Smooth muscle cell (in vitro differentiated cells): ENCODE measurements around the gene PRRT1B. TPM values are rescaled to one million over a fixed set of nuclear protein-coding genes. Genes with fewer than 3 reads are reported as not detected.

Experiments used
- DNase-seq: peaks from one replicate; lab custom pipeline; 2025; ENCODE audit not compliant: unreplicated experiment; lab: John Stamatoyannopoulos, UW
- H2AFZ ChIP-seq: fragments of 200-600 bp; sonication (generic); 2 replicates; pipeline ENCODE4 v1.6.0; 2016; ENCODE audit warnings: antibody characterized with exemption, low read depth, mild to moderate bottlenecking
- H3F3A ChIP-seq: fragments of 200-600 bp; sonication (generic); 2 replicates; pipeline ENCODE4 v1.6.0; 2017; ENCODE audit warnings: antibody characterized with exemption, low read depth
- H3K27ac ChIP-seq: fragments of 200-600 bp; sonication (generic); 2 replicates; pipeline ENCODE4 v1.5.1; 2016; ENCODE audit warnings: low read depth, mild to moderate bottlenecking
- H3K27me3 ChIP-seq: fragments of 200-600 bp; sonication (generic); 2 replicates; pipeline ENCODE4 v1.6.1; 2016; ENCODE audit warnings: low read depth, mild to moderate bottlenecking
- H3K36me3 ChIP-seq: fragments of 200-600 bp; sonication (generic); 2 replicates; pipeline ENCODE4 v1.5.1; 2016; ENCODE audit warnings: low read depth
- H3K4me1 ChIP-seq: fragments of 200-600 bp; sonication (generic); 2 replicates; pipeline ENCODE4 v1.5.1; 2016; ENCODE audit warnings: low read depth
- H3K4me2 ChIP-seq: fragments of 200-600 bp; sonication (generic); 2 replicates; pipeline ENCODE4 v1.6.0; 2016; ENCODE audit warnings: mild to moderate bottlenecking
- H3K4me3 ChIP-seq: fragments of 200-600 bp; sonication (generic); 2 replicates; pipeline ENCODE4 v1.5.1; 2016; ENCODE audit warnings: mild to moderate bottlenecking
- H3K79me2 ChIP-seq: fragments of 200-600 bp; sonication (generic); 2 replicates; pipeline ENCODE4 v1.6.0; 2016; ENCODE audit warnings: low read depth, mild to moderate bottlenecking
- H3K9ac ChIP-seq: fragments of 200-600 bp; sonication (generic); 2 replicates; pipeline ENCODE4 v1.6.0; 2016; ENCODE audit warnings: low read depth
- H3K9me3 ChIP-seq: fragments of 200-600 bp; sonication (generic); replicated peaks from 2 replicates; pipeline ENCODE4 v1.5.1; 2016; ENCODE audit warnings: low read depth
- H4K20me1 ChIP-seq: fragments of 200-600 bp; sonication (generic); 2 replicates; pipeline ENCODE4 v1.6.0; 2016; ENCODE audit warnings: low read depth
- WGBS: methylation state at CpG from one replicate; pipeline ENCODE4 v1.1.7; 2016; ENCODE audit warnings: low lambda C conversion rate; 5-methylcytosine and 5-hydroxymethylcytosine counted together
- polyA plus RNA-seq: library from polyadenylated mRNA; unstranded; fragments of >200 nt; fragmentation: Nextera tagmentation; extraction: Ambion mirVana; gene quantifications from 2 replicates; pipeline ENCODE4 v1.2.1, GENCODE V29; 2016
- total RNA-seq: library from RNA; depleted of rRNA; stranded (reverse); fragments of >200 nt; gene quantifications from 2 replicates; pipeline ENCODE4 v1.2.3, GENCODE V29; 2014
- TF ChIP-seq, protein P1 (sequence below): fragments of 200-600 bp; sonication (generic); IDR thresholded peaks from 2 replicates; pipeline ENCODE4 v1.5.1; 2017; ENCODE audit warnings: borderline replicate concordance, mild to moderate bottlenecking, antibody characterized with exemption; ENCODE audit not compliant: insufficient read depth, poor library complexity, severe bottlenecking

PRRT1B gene
- total and polyA plus RNA-seq, 2 experiments from 2014 or later = not detected

DNA sequence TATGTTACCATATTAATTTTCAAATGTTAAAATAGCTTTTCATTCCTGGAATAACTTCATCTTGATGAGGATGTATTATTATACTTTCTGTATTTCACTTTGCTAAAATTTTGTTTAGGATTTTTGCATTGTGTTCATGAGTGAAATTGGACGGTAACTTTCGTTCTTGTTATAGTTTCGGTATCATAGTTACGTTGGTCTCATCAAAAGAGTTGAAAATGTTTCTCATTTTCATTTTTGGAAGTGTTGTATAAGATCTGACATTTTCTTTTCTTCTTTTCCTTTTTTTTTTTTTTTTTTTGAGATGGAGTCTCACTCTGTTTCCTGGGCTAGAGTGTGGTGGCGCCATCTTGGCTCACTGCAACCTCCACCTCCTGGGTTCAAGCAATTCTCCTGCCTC is 20.0 kb downstream of the PRRT1B start:
- H3K9ac ChIP-seq = no peak overlapping the region
- no peak overlapping the region for H3K4me2 ChIP-seq
- H3K27ac ChIP-seq = no peak overlapping the region
- no peaks in the 10 kb centered on the region for H3K79me2 ChIP-seq
- no peak overlapping the region for H3K4me3 ChIP-seq
- DNase-seq = no peak
- no peaks in the 10 kb centered on the region for H3K4me1 ChIP-seq
- no peaks in the 10 kb centered on the region for H4K20me1 ChIP-seq
- no peaks in the 10 kb centered on the region for H3K27me3 ChIP-seq
- no peaks in the 10 kb centered on the region for H3K9me3 ChIP-seq
- TF ChIP-seq, protein P1, sequence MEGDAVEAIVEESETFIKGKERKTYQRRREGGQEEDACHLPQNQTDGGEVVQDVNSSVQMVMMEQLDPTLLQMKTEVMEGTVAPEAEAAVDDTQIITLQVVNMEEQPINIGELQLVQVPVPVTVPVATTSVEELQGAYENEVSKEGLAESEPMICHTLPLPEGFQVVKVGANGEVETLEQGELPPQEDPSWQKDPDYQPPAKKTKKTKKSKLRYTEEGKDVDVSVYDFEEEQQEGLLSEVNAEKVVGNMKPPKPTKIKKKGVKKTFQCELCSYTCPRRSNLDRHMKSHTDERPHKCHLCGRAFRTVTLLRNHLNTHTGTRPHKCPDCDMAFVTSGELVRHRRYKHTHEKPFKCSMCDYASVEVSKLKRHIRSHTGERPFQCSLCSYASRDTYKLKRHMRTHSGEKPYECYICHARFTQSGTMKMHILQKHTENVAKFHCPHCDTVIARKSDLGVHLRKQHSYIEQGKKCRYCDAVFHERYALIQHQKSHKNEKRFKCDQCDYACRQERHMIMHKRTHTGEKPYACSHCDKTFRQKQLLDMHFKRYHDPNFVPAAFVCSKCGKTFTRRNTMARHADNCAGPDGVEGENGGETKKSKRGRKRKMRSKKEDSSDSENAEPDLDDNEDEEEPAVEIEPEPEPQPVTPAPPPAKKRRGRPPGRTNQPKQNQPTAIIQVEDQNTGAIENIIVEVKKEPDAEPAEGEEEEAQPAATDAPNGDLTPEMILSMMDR = no peak
- WGBS = 88% methylated on average over 5 of the region's 5 CpGs
- H3F3A ChIP-seq = no peaks in the 10 kb centered on the region
- no peaks in the 10 kb centered on the region for H3K36me3 ChIP-seq
- H2AFZ ChIP-seq = no peak overlapping the region

DNA sequence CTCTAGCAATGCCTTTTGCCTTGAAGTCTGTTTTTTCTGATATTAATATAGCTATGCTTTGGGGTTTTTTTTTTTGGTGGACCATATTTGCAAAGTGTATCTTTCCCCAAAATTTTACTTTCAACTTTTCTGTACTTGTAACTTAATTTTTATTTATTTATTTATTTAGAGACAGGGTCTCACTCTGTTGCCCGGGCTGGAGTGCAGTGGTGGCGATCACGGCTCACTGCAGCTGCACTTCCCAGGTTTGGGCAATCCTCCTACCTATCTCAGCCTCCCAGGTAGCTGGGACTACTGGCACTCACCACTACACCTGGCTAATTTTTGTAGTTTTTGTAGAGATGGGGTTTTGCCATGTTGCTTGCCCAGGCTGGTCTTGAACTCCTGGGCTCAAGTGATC is 20.8 kb downstream of the PRRT1B start:
- Histone ChIP-seq H3K27me3 (no peaks in the 10 kb centered on the region), H3K27ac (no peak overlapping the region), H3K9me3 (no peaks in the 10 kb centered on the region), H2AFZ (no peak overlapping the region), H3K4me2 (no peak overlapping the region), H3K4me3 (no peak overlapping the region), H4K20me1 (no peaks in the 10 kb centered on the region), H3K9ac (no peak overlapping the region), H3F3A (no peaks in the 10 kb centered on the region), H3K4me1 (no peaks in the 10 kb centered on the region), H3K79me2 (no peaks in the 10 kb centered on the region), H3K36me3 (no peaks in the 10 kb centered on the region)
- DNase-seq = no peak
- TF ChIP-seq, protein P1 = no peak
- 99% methylated on average over 3 of the region's 3 CpGs for WGBS

DNA sequence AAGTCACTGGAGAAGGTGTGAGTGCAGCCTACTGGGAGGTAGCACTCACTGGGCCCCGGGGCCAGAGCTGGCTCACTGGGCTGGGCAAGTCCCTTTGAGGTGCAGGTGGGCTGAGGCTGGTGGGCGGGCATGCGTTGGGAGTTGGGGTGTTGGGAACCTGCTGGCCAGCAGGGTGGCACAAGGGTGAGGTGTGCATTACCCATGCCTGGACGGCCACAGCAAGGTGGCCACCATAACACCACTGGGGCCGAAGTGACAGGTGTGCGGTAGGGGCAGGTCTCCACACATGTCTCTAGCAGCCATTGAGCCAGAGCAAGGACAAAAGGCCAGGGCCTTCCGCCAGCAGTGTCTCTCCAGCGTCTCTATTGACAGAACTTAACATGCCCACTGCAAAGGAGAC is 22.6 kb downstream of the PRRT1B start:
- H3K79me2 ChIP-seq = no peaks in the 10 kb centered on the region
- no peaks in the 10 kb centered on the region for H3F3A ChIP-seq
- no peaks in the 10 kb centered on the region for H3K9me3 ChIP-seq
- H2AFZ ChIP-seq = no peak overlapping the region
- WGBS = 98% methylated on average over 6 of the region's 8 CpGs
- H3K4me3 ChIP-seq = no peak overlapping the region
- H4K20me1 ChIP-seq = no peaks in the 10 kb centered on the region
- no peaks in the 10 kb centered on the region for H3K4me1 ChIP-seq
- H3K9ac ChIP-seq = no peak overlapping the region
- no peak overlapping the region for H3K4me2 ChIP-seq
- TF ChIP-seq, protein P1 = no peak
- no peaks in the 10 kb centered on the region for H3K36me3 ChIP-seq
- DNase-seq = no peak
- no peaks in the 10 kb centered on the region for H3K27me3 ChIP-seq
- H3K27ac ChIP-seq = no peak overlapping the region
